Left lung (tissue), 10 donors: Measurements from ENCODE around the gene ASNSD1. TPM values are rescaled to one million over a fixed set of nuclear protein-coding genes. Genes with fewer than 3 reads are reported as not detected.
"Not testable (repeated sequence)": the region's sequence is repeated elsewhere in the genome, so short reads cannot be mapped to it uniquely, and the experiment has no call there.

Experiments
- ATAC-seq: fragments of 200-7000 bp; cut with Tn5 transposase; one replicate; pipeline ENCODE4 v1.9.1; 2020; ENCODE audit warnings: moderate library complexity
- DNase-seq, 4 donors: peaks; one replicate each; pipeline ENCODE4 v3.0.0-alpha.2; 2013 to 2020
- H3K27ac ChIP-seq, 2 donors: fragments of 200-600 bp; sonication (generic) in 1 of 2; one replicate each; pipeline versions ENCODE4 v1.5.0 to v1.8.0; 2020 to 2021
- H3K27me3 ChIP-seq, 2 donors: fragments of 200-600 bp; sonication (generic) in 1 of 2; one replicate each; pipeline versions ENCODE4 v1.5.0 to v1.8.0; 2020 to 2021
- H3K36me3 ChIP-seq, 2 donors: fragments of 200-600 bp; sonication (generic) in 1 of 2; one replicate each; pipeline versions ENCODE4 v1.5.0 to v1.8.0; 2020 to 2021
- H3K4me1 ChIP-seq, 2 donors: fragments of 200-600 bp; one replicate each; pipeline ENCODE4 v1.8.0; 2021
- H3K4me3 ChIP-seq, 2 donors: fragments of 200-600 bp; sonication (generic) in 1 of 2; one replicate each; pipeline versions ENCODE4 v1.5.0 to v1.8.0; 2020 to 2021; ENCODE audit warnings: mild to moderate bottlenecking in 1 of 2
- H3K9me3 ChIP-seq, 2 donors: fragments of 200-600 bp; sonication (generic) in 1 of 2; one replicate each; pipeline versions ENCODE4 v1.5.0 to v1.8.0; 2020 to 2021
- intact Hi-C, 2 donors: fragments of 100-400 bp; cut with DNase I; formaldehyde crosslinking; loops; one replicate each; pipeline versions ENCODE4 v1.11.2 to v1.14.2; 2022
- polyA plus RNA-seq, 6 donors: library from polyadenylated mRNA; unstranded; fragments of 120-200 nt; gene quantifications; one replicate each; pipeline ENCODE4 v1.2.1, GENCODE V29; 2013; ENCODE audit not compliant: insufficient read length in 6 of 6
- total RNA-seq, 2 donors: library from RNA; stranded (reverse); fragmentation: NEBNext Ultra II Directional; extraction: Animal tissue kit (Norgen Biotek cat#: 25700); gene quantifications; one replicate each; pipeline ENCODE4 v1.2.1, GENCODE V29; 2021
- TF ChIP-seq, protein P1 (sequence below), 2 donors: fragments of 200-600 bp; sonication (generic) in 1 of 2; IDR thresholded peaks; one replicate each; pipeline versions ENCODE4 v1.5.0 to v1.8.0; 2021; ENCODE audit warnings: antibody characterized with exemption in 2 of 2
- donor health status: DM: no; HTN: yes; CAD: no.
- donor health status: DM: no; HTN: no; CAD: no.

ASNSD1 gene
- total and polyA plus RNA-seq, 8 donors = 34.1 to 68.4 (median 56.5) TPM

DNA sequence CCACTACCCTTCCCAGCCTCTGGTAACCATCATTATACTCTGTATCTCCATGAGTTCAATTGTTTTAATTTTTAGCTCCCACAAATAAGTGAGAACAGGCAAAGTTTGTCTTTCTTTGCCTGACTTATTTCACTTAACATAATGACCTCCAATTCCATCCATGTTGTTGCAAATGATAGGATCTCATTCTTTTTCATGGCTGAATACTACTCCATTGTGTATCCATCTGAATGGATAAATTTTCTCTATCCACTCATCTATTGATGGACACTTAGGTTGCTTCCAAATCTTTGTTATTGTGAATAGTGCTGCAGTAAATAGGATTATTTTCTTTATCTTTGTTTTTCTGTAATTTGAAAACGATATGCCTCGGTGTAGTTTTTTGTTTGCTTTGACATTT lies 39.4 kb downstream of the ASNSD1 start:
- Histone ChIP-seq H3K4me3 (no peak overlapping the region), H3K36me3 (no peaks in the 10 kb centered on the region), H3K4me1 (no peaks in the 10 kb centered on the region), H3K27me3 (no peaks in the 10 kb centered on the region), H3K27ac (no peak overlapping the region), H3K9me3 (no peaks in the 10 kb centered on the region)
- intact Hi-C loops = no loop called here
- DNase-seq (no peak), ATAC-seq (no peak)
- TF ChIP-seq, protein P1, sequence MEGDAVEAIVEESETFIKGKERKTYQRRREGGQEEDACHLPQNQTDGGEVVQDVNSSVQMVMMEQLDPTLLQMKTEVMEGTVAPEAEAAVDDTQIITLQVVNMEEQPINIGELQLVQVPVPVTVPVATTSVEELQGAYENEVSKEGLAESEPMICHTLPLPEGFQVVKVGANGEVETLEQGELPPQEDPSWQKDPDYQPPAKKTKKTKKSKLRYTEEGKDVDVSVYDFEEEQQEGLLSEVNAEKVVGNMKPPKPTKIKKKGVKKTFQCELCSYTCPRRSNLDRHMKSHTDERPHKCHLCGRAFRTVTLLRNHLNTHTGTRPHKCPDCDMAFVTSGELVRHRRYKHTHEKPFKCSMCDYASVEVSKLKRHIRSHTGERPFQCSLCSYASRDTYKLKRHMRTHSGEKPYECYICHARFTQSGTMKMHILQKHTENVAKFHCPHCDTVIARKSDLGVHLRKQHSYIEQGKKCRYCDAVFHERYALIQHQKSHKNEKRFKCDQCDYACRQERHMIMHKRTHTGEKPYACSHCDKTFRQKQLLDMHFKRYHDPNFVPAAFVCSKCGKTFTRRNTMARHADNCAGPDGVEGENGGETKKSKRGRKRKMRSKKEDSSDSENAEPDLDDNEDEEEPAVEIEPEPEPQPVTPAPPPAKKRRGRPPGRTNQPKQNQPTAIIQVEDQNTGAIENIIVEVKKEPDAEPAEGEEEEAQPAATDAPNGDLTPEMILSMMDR (IDR thresholded peaks at IDR 0.05) = no peak

DNA sequence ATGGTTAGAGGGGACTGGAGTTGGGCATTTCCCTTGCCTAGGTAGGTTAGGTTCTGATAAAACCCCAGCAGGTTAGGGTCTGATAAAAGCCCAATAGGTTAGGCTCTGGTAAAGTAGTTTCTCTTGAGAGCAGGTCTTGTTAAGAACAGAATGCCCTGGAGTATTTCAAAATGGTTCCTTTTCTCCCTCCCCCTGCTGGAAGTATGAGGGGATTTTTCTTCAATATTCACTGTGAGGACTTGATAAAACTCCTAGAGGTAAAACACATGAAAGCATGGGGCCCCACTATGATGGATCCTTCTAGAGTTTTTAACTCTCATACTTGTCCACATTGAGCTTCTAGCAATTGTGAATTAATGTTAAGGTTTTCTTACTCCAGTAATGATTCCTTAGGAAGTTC lies 40.8 kb downstream of the ASNSD1 start:
- no peaks in the 10 kb centered on the region for H3K4me1 ChIP-seq
- no peaks in the 10 kb centered on the region for H3K9me3 ChIP-seq
- ATAC-seq (no peak), DNase-seq (no peak)
- intact Hi-C loops = no loop called here
- TF ChIP-seq, protein P1 (IDR thresholded peaks at IDR 0.05) = no peak
- H3K27ac ChIP-seq = no peak overlapping the region
- no peaks in the 10 kb centered on the region for H3K36me3 ChIP-seq
- H3K27me3 ChIP-seq = no peaks in the 10 kb centered on the region
- no peak overlapping the region for H3K4me3 ChIP-seq

DNA sequence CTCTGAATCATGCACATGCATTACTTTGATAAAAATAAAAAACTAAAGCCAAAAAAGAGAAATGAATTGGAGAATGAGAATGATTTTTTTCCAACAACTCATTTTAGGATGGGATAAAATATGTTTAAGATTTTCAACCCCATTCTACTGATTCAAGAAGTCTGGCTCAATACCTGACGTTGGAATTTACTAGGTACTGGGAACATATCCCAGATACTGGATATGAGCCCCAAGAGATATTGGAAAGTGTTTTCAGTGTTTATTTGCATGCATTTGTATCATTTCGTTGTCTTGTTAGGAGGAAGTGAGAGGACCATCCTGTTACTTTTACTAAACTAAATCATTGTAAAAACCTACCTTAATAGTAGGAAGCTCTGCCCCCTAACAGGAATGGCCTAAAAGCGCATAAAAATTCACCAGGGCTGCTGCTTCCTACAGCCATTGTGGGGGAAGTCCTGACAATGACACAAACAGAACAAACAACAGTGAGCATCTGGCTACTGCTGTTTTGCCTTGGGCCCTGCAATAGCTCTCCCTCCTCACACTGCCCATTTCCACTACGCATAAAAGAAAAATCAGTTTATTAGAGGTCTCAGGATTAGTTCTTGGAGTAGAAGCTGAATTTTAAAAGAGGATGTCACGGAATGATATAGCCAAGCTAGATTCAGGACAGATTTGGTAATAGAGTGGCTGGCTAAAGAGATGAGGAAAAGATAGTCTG lies 48.4 kb downstream of the ASNSD1 start:
- Histone ChIP-seq H3K9me3 (no peaks in the 10 kb centered on the region), H3K27me3 (no peaks in the 10 kb centered on the region), H3K36me3 (peaks cover 0 to 3% of the 10 kb centered on the region in 2 donors), H3K27ac (no peak overlapping the region), H3K4me3 (no peak overlapping the region), H3K4me1 (no peaks in the 10 kb centered on the region)
- DNase-seq = no peak
- no peak for ATAC-seq
- TF ChIP-seq, protein P1 (IDR thresholded peaks at IDR 0.05) = no peak
- intact Hi-C loops = no loop called here

DNA sequence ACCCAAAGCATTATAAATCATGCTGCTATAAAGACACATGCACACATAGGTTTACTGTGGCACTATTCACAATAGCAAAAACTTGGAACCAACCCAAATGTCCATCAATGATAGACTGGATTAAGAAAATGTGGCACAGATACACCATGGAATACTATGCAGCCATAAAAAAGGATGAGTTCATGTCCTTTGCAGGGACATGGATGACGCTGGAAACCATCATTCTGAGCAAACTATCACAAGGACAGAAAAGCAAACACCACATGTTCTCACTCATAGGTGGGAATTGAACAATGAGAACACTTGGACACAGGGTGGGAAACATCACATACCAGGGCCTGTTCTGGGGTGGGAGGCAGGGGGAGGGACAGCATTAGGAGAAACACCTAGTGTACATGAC lies 56.3 kb downstream of the ASNSD1 start:
- intact Hi-C loops = not testable (repeated sequence)

DNA sequence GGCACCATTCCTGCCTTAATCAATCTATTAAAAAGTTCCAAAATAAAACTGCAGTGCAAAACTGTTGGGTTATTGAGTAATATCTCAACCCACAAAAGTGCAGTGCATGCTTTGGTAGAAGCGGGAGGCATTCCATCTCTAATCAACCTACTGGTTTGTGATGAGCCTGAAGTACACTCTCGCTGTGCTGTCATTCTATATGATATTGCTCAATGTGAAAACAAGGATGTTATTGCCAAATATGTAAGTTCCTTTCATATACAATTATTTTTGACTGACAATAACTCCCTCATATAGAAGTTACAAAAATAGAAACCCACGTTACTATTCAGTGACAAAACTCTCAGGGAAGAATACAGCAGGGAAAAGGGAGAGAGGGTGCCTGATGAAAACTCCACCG lies 58.3 kb downstream of the ASNSD1 start:
- H3K36me3 ChIP-seq = no peaks in the 10 kb centered on the region
- H3K9me3 ChIP-seq = peaks cover 0 to 10% of the 10 kb centered on the region in 2 donors
- no peaks in the 10 kb centered on the region for H3K27me3 ChIP-seq
- intact Hi-C loops = no loop called here
- H3K4me3 ChIP-seq = no peak overlapping the region
- H3K27ac ChIP-seq = no peak overlapping the region
- ATAC-seq (no peak), DNase-seq (no peak)
- TF ChIP-seq, protein P1 (IDR thresholded peaks at IDR 0.05) = no peak
- H3K4me1 ChIP-seq = no peaks in the 10 kb centered on the region

More for the DNA sequence above, 56.3 kb downstream of the ASNSD1 start:
- H3K27me3 ChIP-seq, H3K36me3 ChIP-seq, H3K27ac ChIP-seq, DNase-seq, H3K9me3 ChIP-seq, ATAC-seq, H3K4me3 ChIP-seq, H3K4me1 ChIP-seq: not testable (repeated sequence)

Other genes starting within 250 kb of the ASNSD1 start
- 10 to 100 TPM; 24.6 to 34.3 TPM for gene WDR75, start 220.0 kb upstream of the ASNSD1 start, total RNA-seq
- 10 to 100 TPM; 54.2 to 65.3 (median 58.3) TPM for gene WDR75, start 220.0 kb upstream of the ASNSD1 start, polyA plus RNA-seq
- 100 to 1,000 TPM; 104 to 153 TPM for gene SLC40A1, start 80.7 kb upstream of the ASNSD1 start, total RNA-seq
- 100 to 1,000 TPM; 188 to 242 (median 216) TPM for gene SLC40A1, start 80.7 kb upstream of the ASNSD1 start, polyA plus RNA-seq
- gene ANKAR, start 13.2 kb downstream of the ASNSD1 start, total RNA-seq = 1 to 10 TPM; 6.9 to 7.2 TPM
- gene ANKAR, start 13.2 kb downstream of the ASNSD1 start, polyA plus RNA-seq = 10 to 100 TPM; 18.6 to 27.0 (median 20.8) TPM
- 10 to 100 TPM in 1 of 2 donors, 1 to 10 TPM in 1; 7.2 to 10.1 TPM for gene OSGEPL1, start 101.3 kb downstream of the ASNSD1 start, total RNA-seq
- gene OSGEPL1, start 101.3 kb downstream of the ASNSD1 start, polyA plus RNA-seq = 10 to 100 TPM; 21.3 to 27.7 (median 25.0) TPM
- gene ORMDL1, start 122.9 kb downstream of the ASNSD1 start, total RNA-seq = 10 to 100 TPM; 55.3 to 56.8 TPM
- gene ORMDL1, start 122.9 kb downstream of the ASNSD1 start, polyA plus RNA-seq = 100 to 1,000 TPM in 4 of 6 donors, 10 to 100 TPM in 2; 86.0 to 121 (median 109) TPM
- 10 to 100 TPM; 25.4 to 28.4 TPM for gene PMS1, start 123.0 kb downstream of the ASNSD1 start, total RNA-seq
- gene PMS1, start 123.0 kb downstream of the ASNSD1 start, polyA plus RNA-seq = 10 to 100 TPM; 41.6 to 51.6 (median 46.4) TPM